Left ventricle myocardium inferior (tissue), 1 donor: ENCODE results near the gene KLK10. TPM values are rescaled to one million over a fixed set of nuclear protein-coding genes. Genes with fewer than 3 reads are reported as not detected.

ENCODE experiments used
- DNase-seq: peaks from one replicate; pipeline ENCODE4 v3.0.0-alpha.2; 2020
- H3K27ac ChIP-seq: fragments of 200-600 bp; replicated peaks from 2 replicates; pipeline ENCODE4 v1.8.0; 2021
- H3K27me3 ChIP-seq: fragments of 200-600 bp; 2 replicates; pipeline ENCODE4 v1.8.0; 2021; ENCODE audit warnings: low read depth
- H3K36me3 ChIP-seq: fragments of 200-600 bp; 2 replicates; pipeline ENCODE4 v1.8.0; 2021
- H3K4me1 ChIP-seq: fragments of 200-600 bp; 2 replicates; pipeline ENCODE4 v1.8.0; 2021
- H3K4me3 ChIP-seq: fragments of 200-600 bp; 2 replicates; pipeline ENCODE4 v1.8.0; 2021; ENCODE audit warnings: mild to moderate bottlenecking, moderate library complexity
- H3K9me3 ChIP-seq: fragments of 200-600 bp; replicated peaks from 2 replicates; pipeline ENCODE4 v1.8.0; 2021
- CTCF ChIP-seq: fragments of 200-600 bp; IDR thresholded peaks from 2 replicates; pipeline ENCODE4 v1.8.0; 2021; ENCODE audit warnings: antibody characterized with exemption, mild to moderate bottlenecking, borderline replicate concordance
- intact Hi-C: fragments of 100-400 bp; cut with micrococcal nuclease; formaldehyde crosslinking; loops from one replicate; pipeline ENCODE4 v1.11.0; 2022
- long read RNA-seq: library from polyadenylated mRNA; unstranded; transcript quantifications from one replicate; pipeline ENCODE4 v2.0.0, GENCODE V29; 2021
- total RNA-seq: library from RNA; stranded (reverse); fragmentation: NEBNext Ultra II Directional; extraction: Animal tissue kit (Norgen Biotek cat#: 25700); gene quantifications from one replicate; pipeline ENCODE4 v1.2.1, GENCODE V29; 2021
- donor health status: DM: no; HTN: yes; CAD: no; lungs with severe emphysema.

Gene KLK10
- not detected for total RNA-seq
- long read RNA-seq, result 0 reads

- intact Hi-C loops, result no loop called here
- Histone ChIP-seq H3K4me1 (peaks cover 27% of the 10 kb centered on the region), H3K4me3 (peak within 1 kb of the TSS; percentile 55), H3K9me3 (no peaks in the 10 kb centered on the region), H3K27me3 (peaks cover 92% of the 10 kb centered on the region), H3K36me3 (no peaks in the 10 kb centered on the region), H3K27ac (no peak within 1 kb of the TSS)
- TF ChIP-seq CTCF, result no peak
- DNase-seq, result no peak
Measured at GRCh38 chr19:51019544-51019925, at the start of gene KLK10. KLK10 (minus strand) TSS chr19:51019709; CDS start chr19:51019130, 579 bp downstream.

- Histone ChIP-seq H3K27me3 (peaks cover 45% of the 10 kb centered on the region), H3K9me3 (no peaks in the 10 kb centered on the region), H3K4me3 (no peak overlapping the region), H3K36me3 (no peaks in the 10 kb centered on the region), H3K4me1 (peaks cover 14% of the 10 kb centered on the region), H3K27ac (no peak overlapping the region)
- TF ChIP-seq CTCF, result no peak
- intact Hi-C loops, result no loop called here
- DNase-seq, result no peak
Measured at GRCh38 chr19:51066393-51067186, 47.1 kb upstream of the KLK10 start.

GRCh38 chr19:51065221-51065960, 45.9 kb upstream of the KLK10 start:
- H3K4me1 ChIP-seq, result peaks cover 14% of the 10 kb centered on the region
- no peak for TF ChIP-seq CTCF
- peak overlapping the region; percentile 1 for H3K27ac ChIP-seq
- intact Hi-C loops, result no loop called here
- peak overlapping the region; percentile 58 for H3K4me3 ChIP-seq
- H3K27me3 ChIP-seq, result peaks cover 55% of the 10 kb centered on the region
- no peaks in the 10 kb centered on the region for H3K36me3 ChIP-seq
- DNase-seq, result no peak
- no peaks in the 10 kb centered on the region for H3K9me3 ChIP-seq

GRCh38 chr19:51064534-51065220, 45.2 kb upstream of the KLK10 start, which contains the start of gene KLK13:
KLK13 (minus strand) TSS chr19:51065092; CDS start chr19:51065067, 25 bp downstream.
- DNase-seq, result peak; percentile 34
- no peak for TF ChIP-seq CTCF
- Histone ChIP-seq H3K4me3 (peak within 1 kb of the TSS; percentile 58), H3K27me3 (peaks cover 63% of the 10 kb centered on the region), H3K4me1 (peaks cover 14% of the 10 kb centered on the region), H3K27ac (peak within 1 kb of the TSS; percentile 1), H3K36me3 (no peaks in the 10 kb centered on the region), H3K9me3 (no peaks in the 10 kb centered on the region)
- intact Hi-C loops, result no loop called here

- peaks cover 14% of the 10 kb centered on the region for H3K4me1 ChIP-seq
- DNase-seq, result no peak
- no peak for TF ChIP-seq CTCF
- H3K27me3 ChIP-seq, result peaks cover 64% of the 10 kb centered on the region
- no peaks in the 10 kb centered on the region for H3K36me3 ChIP-seq
- no peaks in the 10 kb centered on the region for H3K9me3 ChIP-seq
- no peak overlapping the region for H3K27ac ChIP-seq
- intact Hi-C loops, result no loop called here
- no peak overlapping the region for H3K4me3 ChIP-seq
Measured at GRCh38 chr19:51063664-51064063, 44.2 kb upstream of the KLK10 start.
